Activated CD4-positive, CD25-positive, alpha-beta regulatory T cell treated with anti-CD3 and anti-CD28 coated beads, Interleukin-2, amount 50 U/mL, for 72 hours (primary cell): ENCODE results near the gene TOP3A.

Source experiments
- DNase-seq: peaks from one replicate; pipeline ENCODE4 v3.0.0; 2021

TOP3A gene

GRCh38 chr17:18278867-18279266 is 35.9 kb downstream of the TOP3A start:
- no peak for DNase-seq

- DNase-seq, result no peak
These were observed 37.7 kb downstream of the TOP3A start for GRCh38 chr17:18277076-18277475.

GRCh38 chr17:18270046-18270931 is 44.5 kb downstream of the TOP3A start:
- no peak for DNase-seq

- DNase-seq, result no peak
These were observed 46.7 kb downstream of the TOP3A start for GRCh38 chr17:18267927-18268711.

GRCh38 chr17:18267366-18267765 is 47.4 kb downstream of the TOP3A start:
- no peak for DNase-seq

GRCh38 chr17:18263885-18264682 is 50.7 kb downstream of the TOP3A start:
- no peak for DNase-seq

- DNase-seq, result no peak
These were observed 52.2 kb downstream of the TOP3A start for GRCh38 chr17:18262641-18263040.

- DNase-seq, result no peak
These were observed 52.7 kb downstream of the TOP3A start for GRCh38 chr17:18262111-18262510.

GRCh38 chr17:18261659-18262058 is 53.1 kb downstream of the TOP3A start:
- no peak for DNase-seq

- DNase-seq, result peak; percentile 58
These were observed 53.7 kb downstream of the TOP3A start for GRCh38 chr17:18261146-18261515.

GRCh38 chr17:18260332-18261145 is 54.3 kb downstream of the TOP3A start, which contains the start of gene MIEF2:
Gene MIEF2 (plus strand): TSS chr17:18260662. CDS start chr17:18262721, 2,059 bp downstream.
- DNase-seq, result peak; percentile 90

GRCh38 chr17:18259621-18260331 is 55.0 kb downstream of the TOP3A start:
- DNase-seq, result no peak

- peak; percentile 70 for DNase-seq
These were observed 56.3 kb downstream of the TOP3A start, which contains the start of gene FLII for GRCh38 chr17:18258356-18259038. Gene FLII (minus strand): TSS chr17:18258738. CDS start chr17:18258690, 48 bp downstream.

GRCh38 chr17:18257982-18258355 is 56.8 kb downstream of the TOP3A start:
- peak; percentile 78 for DNase-seq

GRCh38 chr17:18257268-18257981 is 57.4 kb downstream of the TOP3A start:
- peak; percentile 45 for DNase-seq

- no peak for DNase-seq
These were observed 58.0 kb downstream of the TOP3A start for GRCh38 chr17:18256776-18257175.

GRCh38 chr17:18256351-18256750 is 58.4 kb downstream of the TOP3A start:
- no peak for DNase-seq

- no peak for DNase-seq
These were observed 59.7 kb downstream of the TOP3A start for GRCh38 chr17:18254888-18255649.
